ENCODE measurements around the gene TLE4. TPM values are rescaled to one million over a fixed set of nuclear protein-coding genes. Genes with fewer than 3 reads are reported as not detected.

TLE4 gene
- total RNA-seq, 1 experiment from 2014 or later = 0.97 TPM

GRCh38 chr9:79551994-79552393, 19.8 kb upstream of the TLE4 start:
- CTCF ChIA-PET = no interaction called here
- no peaks in the 10 kb centered on the region for H3K4me1 Mint-ChIP-seq (ENCODE audit: low read depth, unreplicated experiment)
- no peak overlapping the region for H3K27ac Mint-ChIP-seq (ENCODE audit: unreplicated experiment)
- H3K9me3 Mint-ChIP-seq (ENCODE audit: low read depth, unreplicated experiment) = peaks cover 2% of the 10 kb centered on the region
- no peak overlapping the region for H3K4me3 Mint-ChIP-seq (ENCODE audit: low read depth, unreplicated experiment)
- no peaks in the 10 kb centered on the region for H3K27me3 Mint-ChIP-seq (ENCODE audit: unreplicated experiment)
- no peak for DNase-seq
- TF ChIP-seq, protein P1, sequence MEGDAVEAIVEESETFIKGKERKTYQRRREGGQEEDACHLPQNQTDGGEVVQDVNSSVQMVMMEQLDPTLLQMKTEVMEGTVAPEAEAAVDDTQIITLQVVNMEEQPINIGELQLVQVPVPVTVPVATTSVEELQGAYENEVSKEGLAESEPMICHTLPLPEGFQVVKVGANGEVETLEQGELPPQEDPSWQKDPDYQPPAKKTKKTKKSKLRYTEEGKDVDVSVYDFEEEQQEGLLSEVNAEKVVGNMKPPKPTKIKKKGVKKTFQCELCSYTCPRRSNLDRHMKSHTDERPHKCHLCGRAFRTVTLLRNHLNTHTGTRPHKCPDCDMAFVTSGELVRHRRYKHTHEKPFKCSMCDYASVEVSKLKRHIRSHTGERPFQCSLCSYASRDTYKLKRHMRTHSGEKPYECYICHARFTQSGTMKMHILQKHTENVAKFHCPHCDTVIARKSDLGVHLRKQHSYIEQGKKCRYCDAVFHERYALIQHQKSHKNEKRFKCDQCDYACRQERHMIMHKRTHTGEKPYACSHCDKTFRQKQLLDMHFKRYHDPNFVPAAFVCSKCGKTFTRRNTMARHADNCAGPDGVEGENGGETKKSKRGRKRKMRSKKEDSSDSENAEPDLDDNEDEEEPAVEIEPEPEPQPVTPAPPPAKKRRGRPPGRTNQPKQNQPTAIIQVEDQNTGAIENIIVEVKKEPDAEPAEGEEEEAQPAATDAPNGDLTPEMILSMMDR (IDR thresholded peaks at IDR 0.05; ENCODE audit: unreplicated experiment) = no peak
- no TSS peak for BruUV-seq (replicated peaks)
- intact Hi-C loops (cut with micrococcal nuclease; ENCODE audit: unreplicated experiment) = no loop called here
- no peaks in the 10 kb centered on the region for H3K36me3 Mint-ChIP-seq (ENCODE audit: insufficient read depth, unreplicated experiment)

DNA sequence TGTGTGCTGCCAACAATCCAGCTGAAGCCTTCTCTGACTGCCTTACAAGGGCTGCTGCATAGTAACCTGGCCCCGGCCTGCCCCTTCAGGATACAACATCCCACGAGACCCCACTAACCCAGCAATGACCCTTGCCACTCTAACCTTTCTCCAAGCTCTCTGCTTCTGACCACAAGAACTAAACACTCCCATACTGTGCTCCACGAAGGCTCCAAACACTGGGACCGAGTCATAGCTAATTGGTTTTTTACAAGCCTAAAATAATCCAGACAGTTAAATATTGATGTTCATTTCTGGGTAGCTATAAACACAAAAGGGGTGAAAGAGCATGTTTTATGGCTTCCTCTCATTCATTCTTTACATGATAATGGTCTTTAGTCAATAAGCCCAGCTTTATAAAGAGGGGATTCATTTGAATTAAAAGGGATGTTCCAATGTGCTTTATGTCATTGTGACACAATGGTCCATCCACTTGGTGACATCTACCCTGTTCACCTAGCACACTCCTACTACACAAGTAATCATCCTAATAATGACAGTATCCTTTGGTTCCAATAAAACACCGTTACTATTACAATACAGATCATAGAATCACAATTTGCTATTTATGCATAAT, 16.2 kb upstream of the TLE4 start:
- TF ChIP-seq, protein P1 (IDR thresholded peaks at IDR 0.05; ENCODE audit: unreplicated experiment) = no peak
- no TSS peak for BruUV-seq (replicated peaks)
- Mint-ChIP-seq H3K9me3 (ENCODE audit: low read depth, unreplicated experiment) (peaks cover 2% of the 10 kb centered on the region), H3K36me3 (ENCODE audit: insufficient read depth, unreplicated experiment) (no peaks in the 10 kb centered on the region), H3K27me3 (ENCODE audit: unreplicated experiment) (no peaks in the 10 kb centered on the region), H3K27ac (ENCODE audit: unreplicated experiment) (no peak overlapping the region), H3K4me1 (ENCODE audit: low read depth, unreplicated experiment) (no peaks in the 10 kb centered on the region), H3K4me3 (ENCODE audit: low read depth, unreplicated experiment) (no peak overlapping the region)
- no peak for DNase-seq
- intact Hi-C loops (cut with micrococcal nuclease; ENCODE audit: unreplicated experiment) = no loop called here
- CTCF ChIA-PET = no interaction called here

- Mint-ChIP-seq H3K4me1 (ENCODE audit: low read depth, unreplicated experiment) (no peaks in the 10 kb centered on the region), H3K9me3 (ENCODE audit: low read depth, unreplicated experiment) (peaks cover 2% of the 10 kb centered on the region), H3K27me3 (ENCODE audit: unreplicated experiment) (no peaks in the 10 kb centered on the region), H3K36me3 (ENCODE audit: insufficient read depth, unreplicated experiment) (no peaks in the 10 kb centered on the region), H3K4me3 (ENCODE audit: low read depth, unreplicated experiment) (no peak overlapping the region), H3K27ac (ENCODE audit: unreplicated experiment) (no peak overlapping the region)
- DNase-seq = no peak
- CTCF ChIA-PET = no interaction called here
- intact Hi-C loops (cut with micrococcal nuclease; ENCODE audit: unreplicated experiment) = no loop called here
- TF ChIP-seq, protein P1 (IDR thresholded peaks at IDR 0.05; ENCODE audit: unreplicated experiment) = no peak
- no TSS peak for BruUV-seq (replicated peaks)
These were observed 12.1 kb upstream of the TLE4 start for GRCh38 chr9:79559495-79560181.

- no peak overlapping the region for H3K4me3 Mint-ChIP-seq (ENCODE audit: low read depth, unreplicated experiment)
- no peaks in the 10 kb centered on the region for H3K36me3 Mint-ChIP-seq (ENCODE audit: insufficient read depth, unreplicated experiment)
- H3K27ac Mint-ChIP-seq (ENCODE audit: unreplicated experiment) = no peak overlapping the region
- intact Hi-C loops (cut with micrococcal nuclease; ENCODE audit: unreplicated experiment) = no loop called here
- BruUV-seq (replicated peaks) = no TSS peak
- CTCF ChIA-PET = no interaction called here
- TF ChIP-seq, protein P1 (IDR thresholded peaks at IDR 0.05; ENCODE audit: unreplicated experiment) = no peak
- H3K4me1 Mint-ChIP-seq (ENCODE audit: low read depth, unreplicated experiment) = no peaks in the 10 kb centered on the region
- H3K27me3 Mint-ChIP-seq (ENCODE audit: unreplicated experiment) = no peaks in the 10 kb centered on the region
- H3K9me3 Mint-ChIP-seq (ENCODE audit: low read depth, unreplicated experiment) = no peaks in the 10 kb centered on the region
- no peak for DNase-seq
These were observed 8.9 kb upstream of the TLE4 start for GRCh38 chr9:79562749-79563386.
